OCI-LY3 (cell line): ENCODE data around the gene NUDC.
A peak's percentile ranks its signal among the peaks of the same experiment; 100 is the strongest.

ENCODE experiments used
- H2AFZ ChIP-seq: fragments of 200-600, 300-600 bp; shearing (Covaris generic); 2 replicates; pipeline ENCODE4 v1.6.0; 2014; ENCODE audit warnings: antibody characterized with exemption, low read depth, low read length
- H3K27ac ChIP-seq: fragments of 200-600, 300-600 bp; sonication (generic); 2 replicates; pipeline ENCODE4 v1.5.1; 2014; ENCODE audit warnings: mild to moderate bottlenecking, low read length, moderate library complexity, mixed read lengths
- H3K27me3 ChIP-seq: fragments of 200-600, 300-600 bp; sonication (generic); 2 replicates; pipeline ENCODE4 v1.6.1; 2014; ENCODE audit warnings: low read depth, low read length, mixed read lengths
- H3K36me3 ChIP-seq: fragments of 200-600, 300-600 bp; sonication (generic); replicated peaks from 2 replicates; pipeline ENCODE3; 2014; ENCODE audit warnings: low read depth, low read length, mixed read lengths
- H3K4me1 ChIP-seq: fragments of 300-600, 200-600 bp; sonication (generic); 2 replicates; pipeline ENCODE4 v1.6.1; 2014; ENCODE audit warnings: low read length, mixed read lengths
- H3K4me2 ChIP-seq: fragments of 200-600, 300-600 bp; sonication (generic); 2 replicates; pipeline ENCODE4 v1.6.1; 2014; ENCODE audit warnings: low read length, mixed read lengths
- H3K4me3 ChIP-seq: fragments of 300-600, 200-600 bp; sonication (generic); 2 replicates; pipeline ENCODE4 v1.5.1; 2014; ENCODE audit warnings: antibody characterized with exemption, mild to moderate bottlenecking, low read length, moderate library complexity
- H3K79me2 ChIP-seq: fragments of 300-600, 200-600 bp; shearing (Covaris generic); 2 replicates; pipeline ENCODE4 v1.6.1; 2014; ENCODE audit warnings: mild to moderate bottlenecking, low read length, mixed read lengths
- H3K9ac ChIP-seq: fragments of 300-600, 200-600 bp; shearing (Covaris generic); 2 replicates; pipeline ENCODE4 v1.6.0; 2014; ENCODE audit warnings: mild to moderate bottlenecking, low read length, moderate library complexity
- H3K9me3 ChIP-seq: fragments of 200-600, 300-600 bp; shearing (Covaris generic); 2 replicates; pipeline ENCODE4 v1.6.1; 2014; ENCODE audit warnings: low read length, mixed read lengths; ENCODE audit not compliant: insufficient read depth
- H4K20me1 ChIP-seq: fragments of 200-600, 300-600 bp; sonication (generic); 2 replicates; pipeline ENCODE4 v1.6.1; 2016; ENCODE audit warnings: low read length, mixed read lengths; ENCODE audit not compliant: insufficient read depth
- CTCF ChIP-seq: fragments of 200-600, 300-600 bp; sonication (generic); IDR thresholded peaks from 2 replicates; pipeline ENCODE4 v1.5.1; 2014; ENCODE audit warnings: antibody characterized with exemption, low read length, low read depth
- EZH2phosphoT487 ChIP-seq: fragments of 200-600 bp; shearing (Covaris generic); IDR thresholded peaks from 2 replicates; pipeline ENCODE4 v1.6.1; 2018; ENCODE audit warnings: antibody characterized with exemption, mixed run types, low read depth

NUDC gene

GRCh38 chr1:26915204-26915842, 6.2 kb upstream of the NUDC start:
- no peak overlapping the region for H3K4me2 ChIP-seq
- H2AFZ ChIP-seq, result no peak overlapping the region; the same call in 1 of the 2 replicates
- TF ChIP-seq CTCF, result no peak
- no peaks in the 10 kb centered on the region for H3K9me3 ChIP-seq
- no peak overlapping the region for H3K27ac ChIP-seq
- H3K4me3 ChIP-seq, result no peak overlapping the region
- H3K36me3 ChIP-seq, result no peaks in the 10 kb centered on the region
- no peaks in the 10 kb centered on the region for H3K27me3 ChIP-seq
- no peaks in the 10 kb centered on the region for H3K4me1 ChIP-seq
- no peak overlapping the region for H3K9ac ChIP-seq
- no peaks in the 10 kb centered on the region for H3K79me2 ChIP-seq
- no peaks in the 10 kb centered on the region for H4K20me1 ChIP-seq

- Histone ChIP-seq H3K36me3 (peaks cover 4% of the 10 kb centered on the region), H3K4me2 (peak overlapping the region; percentile 82), H3K27me3 (no peaks in the 10 kb centered on the region), H3K4me1 (peaks cover 14% of the 10 kb centered on the region), H4K20me1 (no peaks in the 10 kb centered on the region), H2AFZ (peak overlapping the region; percentile 69; the same call in 1 of the 2 replicates), H3K9ac (peak overlapping the region; percentile 48), H3K27ac (no peak overlapping the region), H3K4me3 (peak overlapping the region; percentile 80), H3K9me3 (no peaks in the 10 kb centered on the region), H3K79me2 (peaks cover 32% of the 10 kb centered on the region)
- TF ChIP-seq EZH2phosphoT487, result no peak
- TF ChIP-seq CTCF, result no peak
Observed at GRCh38 chr1:26921126-26921539, 410 bp upstream of the NUDC start.

- no peaks in the 10 kb centered on the region for H3K27me3 ChIP-seq
- H3K4me3 ChIP-seq, result peak overlapping the region; percentile 80
- H3K9ac ChIP-seq, result peak overlapping the region; percentile 88
- TF ChIP-seq CTCF, result no peak
- TF ChIP-seq EZH2phosphoT487, result no peak
- peak overlapping the region; percentile 46; the same call in 1 of the 2 replicates for H3K27ac ChIP-seq
- peaks cover 14% of the 10 kb centered on the region for H3K4me1 ChIP-seq
- peak overlapping the region; percentile 90 for H3K4me2 ChIP-seq
- H3K36me3 ChIP-seq, result peaks cover 4% of the 10 kb centered on the region
- peaks cover 38% of the 10 kb centered on the region for H3K79me2 ChIP-seq
- no peaks in the 10 kb centered on the region for H4K20me1 ChIP-seq
- no peaks in the 10 kb centered on the region for H3K9me3 ChIP-seq
- H2AFZ ChIP-seq, result no peak overlapping the region
Observed at GRCh38 chr1:26922431-26922729, 837 bp downstream of the NUDC start.

- peak overlapping the region; percentile 88 for H3K9ac ChIP-seq
- peak overlapping the region; percentile 90 for H3K4me2 ChIP-seq
- H3K27me3 ChIP-seq, result no peaks in the 10 kb centered on the region
- peaks cover 4% of the 10 kb centered on the region for H3K36me3 ChIP-seq
- peaks cover 14% of the 10 kb centered on the region for H3K4me1 ChIP-seq
- no peak for TF ChIP-seq CTCF
- TF ChIP-seq EZH2phosphoT487, result no peak
- no peak overlapping the region for H2AFZ ChIP-seq
- no peaks in the 10 kb centered on the region for H4K20me1 ChIP-seq
- peaks cover 38% of the 10 kb centered on the region for H3K79me2 ChIP-seq
- H3K27ac ChIP-seq, result no peak overlapping the region
- H3K4me3 ChIP-seq, result peak overlapping the region; percentile 80
- no peaks in the 10 kb centered on the region for H3K9me3 ChIP-seq
Observed at GRCh38 chr1:26922901-26923300, 1.4 kb downstream of the NUDC start.
